Neural cell (in vitro differentiated cells): ENCODE results near the gene RTL1.

Experiments
- CTCF ChIP-seq: fragments of 450-650 bp; IDR thresholded peaks from 2 replicates; pipeline ENCODE4 v1.5.1; 2014; ENCODE audit warnings: antibody characterized with exemption, mild to moderate bottlenecking, moderate library complexity; ENCODE audit not compliant: poor library complexity, severe bottlenecking
- EP300 ChIP-seq: fragments of 450-650 bp; conservative IDR thresholded peaks from 2 replicates; pipeline ENCODE4 v1.6.1; 2014; ENCODE audit warnings: antibody characterized with exemption, mild to moderate bottlenecking, moderate library complexity; ENCODE audit not compliant: poor library complexity, severe bottlenecking
- EZH2 ChIP-seq: fragments of 200-600, 300-800 bp; shearing (Covaris generic), sonication (generic); IDR thresholded peaks from 2 replicates; pipeline ENCODE4 v1.6.1; 2014; ENCODE audit warnings: antibody characterized with exemption, low read length, borderline replicate concordance, mild to moderate bottlenecking; ENCODE audit not compliant: insufficient read depth, poor library complexity, severe bottlenecking
- MXI1 ChIP-seq: fragments of 450-650 bp; conservative IDR thresholded peaks from 2 replicates; pipeline ENCODE4 v1.6.1; 2014; ENCODE audit warnings: antibody characterized with exemption, mild to moderate bottlenecking; ENCODE audit not compliant: poor library complexity, severe bottlenecking
- POLR2AphosphoS5 ChIP-seq: IDR thresholded peaks from 2 replicates; pipeline ENCODE4 v1.6.1; 2012
- REST ChIP-seq: IDR thresholded peaks from 2 replicates; pipeline ENCODE4 v1.6.1; 2012; ENCODE audit warnings: borderline replicate concordance
- SMC3 ChIP-seq: fragments of 450-650 bp; conservative IDR thresholded peaks from 2 replicates; pipeline ENCODE4 v1.6.1; 2014; ENCODE audit warnings: antibody characterized with exemption, mild to moderate bottlenecking, moderate library complexity; ENCODE audit not compliant: poor library complexity
- TAF1 ChIP-seq: IDR thresholded peaks from 2 replicates; pipeline ENCODE4 v1.6.1; 2012; ENCODE audit warnings: low read depth

DNA sequence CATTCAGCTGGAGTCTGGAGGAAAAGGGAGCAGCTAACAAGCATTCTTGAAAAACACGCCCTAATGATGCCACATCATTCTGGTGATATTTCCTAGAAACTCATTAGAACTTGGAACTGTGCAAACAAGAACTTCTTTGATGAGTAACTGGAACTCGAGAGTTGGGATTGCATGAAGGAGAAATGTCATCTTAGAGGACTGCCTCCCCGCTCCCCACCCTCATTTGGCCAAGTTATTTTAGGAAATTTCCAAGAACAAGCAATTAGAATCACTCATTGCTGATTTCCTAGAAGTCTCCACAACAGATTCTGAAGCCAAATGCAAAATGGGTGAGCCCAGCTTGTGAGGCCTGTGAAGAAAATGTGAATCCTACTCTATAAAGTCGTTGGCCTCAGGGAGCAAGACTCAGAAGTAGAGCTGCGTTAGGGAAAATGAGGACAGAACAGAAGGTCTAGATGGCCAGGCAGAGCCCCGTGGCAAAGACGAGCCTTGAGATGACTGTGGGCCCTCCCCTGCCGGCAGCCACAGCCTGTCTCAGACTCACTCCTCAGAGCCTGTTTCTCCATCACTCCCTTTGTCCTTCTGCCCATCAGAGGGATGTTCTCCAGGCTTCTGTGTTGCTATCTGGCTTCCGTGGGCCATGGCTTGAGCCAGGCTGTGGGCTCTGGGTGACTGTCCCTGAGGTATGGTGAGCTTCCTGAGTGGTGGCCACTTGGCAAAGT lies 38.4 kb downstream of the RTL1 start:
- TF ChIP-seq POLR2AphosphoS5 (no peak), EP300 (no peak), CTCF (no peak), EZH2 (no peak), MXI1 (no peak), REST (no peak), TAF1 (no peak), SMC3 (no peak)
